HEK293 (cell line): ENCODE measurements around the gene PLGRKT.

Experiments used
- CTCF ChIA-PET: fragments of 350-600 bp; formaldehyde crosslinking; extraction: SDS; loops from one replicate; lab custom pipeline; 2021; ENCODE audit warnings: antibody characterized with exemption; lab: Yijun Ruan, JAX
- POLR2A ChIA-PET: fragments of 300-600 bp; formaldehyde crosslinking; extraction: SDS; loops from one replicate; lab custom pipeline; 2020; ENCODE audit warnings: antibody characterized with exemption, inconsistent platforms; lab: Yijun Ruan, JAX
- H3K27ac ChIP-seq: fragments of 200-500 bp; sonication (Bioruptor generic); 2 replicates; pipeline ENCODE4 v1.5.1; 2014; ENCODE audit warnings: low read depth, low read length, control low read depth, inconsistent platforms; ENCODE audit errors: extremely low read depth
- H3K36me3 ChIP-seq, 2 experiments: fragments of 200-500 bp in 1 of 2; sonication (Bioruptor generic) in 1 of 2; 1 replicate in 1 of 2; 2 replicates in 1 of 2; pipeline ENCODE4 v1.5.1; 2014 to 2017; ENCODE audit warnings: inconsistent platforms in 2 of 2, low read length in 2 of 2; ENCODE audit not compliant: control insufficient read depth in 2 of 2, insufficient read depth in 1 of 2
- H3K4me1 ChIP-seq: fragments of 200-500 bp; sonication (Bioruptor generic); 2 replicates; pipeline ENCODE4 v1.5.1; 2014; ENCODE audit warnings: mild to moderate bottlenecking, low read length, inconsistent platforms; ENCODE audit not compliant: control insufficient read depth, insufficient read depth
- H3K4me3 ChIP-seq: 2 replicates; pipeline ENCODE4 v1.5.1; 2011; ENCODE audit warnings: low read depth, mild to moderate bottlenecking, control low read depth, low read length, moderate library complexity
- H3K9me3 ChIP-seq: fragments of 200-500 bp; sonication (Bioruptor generic); 2 replicates; pipeline ENCODE4 v1.5.1; 2014; ENCODE audit warnings: low read depth, low read length, inconsistent platforms; ENCODE audit not compliant: control insufficient read depth, insufficient read depth
- EGR2 ChIP-seq: fragments of 450-650 bp; formaldehyde crosslinking; IDR thresholded peaks from 2 replicates; pipeline ENCODE4 v1.5.1; 2016; ENCODE audit warnings: low read depth, missing biosample characterization, missing genetic modification characterization
- GLI2 ChIP-seq: fragments of 450-650 bp; formaldehyde crosslinking; IDR thresholded peaks from 2 replicates; pipeline ENCODE4; 2017; ENCODE audit warnings: missing biosample characterization, missing genetic modification characterization, low read depth, borderline replicate concordance
- ZBTB8A ChIP-seq: fragments of 450-650 bp; formaldehyde crosslinking; IDR thresholded peaks from 2 replicates; pipeline ENCODE4 v1.5.1; 2016; ENCODE audit warnings: missing biosample characterization, missing genetic modification characterization
- ZNF155 ChIP-seq: fragments of 450-650 bp; formaldehyde crosslinking; IDR thresholded peaks from 2 replicates; pipeline ENCODE4 v1.5.1; 2016; ENCODE audit warnings: missing biosample characterization, missing genetic modification characterization
- ZNF169 ChIP-seq: fragments of 450-650 bp; formaldehyde crosslinking; IDR thresholded peaks from 2 replicates; pipeline ENCODE4 v1.5.1; 2016; ENCODE audit warnings: missing biosample characterization, missing genetic modification characterization
- ZNF19 ChIP-seq: fragments of 450-650 bp; formaldehyde crosslinking; IDR thresholded peaks from 2 replicates; pipeline ENCODE4; 2016; ENCODE audit warnings: missing biosample characterization, missing genetic modification characterization, low read depth
- ZNF404 ChIP-seq: fragments of 450-650 bp; formaldehyde crosslinking; IDR thresholded peaks from 2 replicates; pipeline ENCODE4 v1.5.1; 2017; ENCODE audit warnings: missing biosample characterization, missing genetic modification characterization
- ZNF529 ChIP-seq: fragments of 450-650 bp; formaldehyde crosslinking; IDR thresholded peaks from 2 replicates; pipeline ENCODE4 v1.5.1; 2017; ENCODE audit warnings: missing genetic modification characterization, missing biosample characterization; ENCODE audit not compliant: insufficient replicate concordance
- ZNF549 ChIP-seq: fragments of 450-650 bp; IDR thresholded peaks from 2 replicates; pipeline ENCODE4 v1.5.1; 2018; ENCODE audit warnings: missing biosample characterization, missing genetic modification characterization, mild to moderate bottlenecking, inconsistent platforms, moderate library complexity
- ZNF621 ChIP-seq: fragments of 450-650 bp; formaldehyde crosslinking; IDR thresholded peaks from 2 replicates; pipeline ENCODE4 v1.5.1; 2017; ENCODE audit warnings: missing biosample characterization, missing genetic modification characterization
- ZNF639 ChIP-seq: fragments of 450-650 bp; formaldehyde crosslinking; IDR thresholded peaks from 2 replicates; pipeline ENCODE4 v1.5.1; 2016; ENCODE audit warnings: missing biosample characterization, missing genetic modification characterization
- ZNF776 ChIP-seq: fragments of 450-650 bp; formaldehyde crosslinking; IDR thresholded peaks from 2 replicates; pipeline ENCODE4 v1.5.0; 2017; ENCODE audit warnings: missing biosample characterization, missing genetic modification characterization, borderline replicate concordance
- ZNF777 ChIP-seq: fragments of 450-650 bp; formaldehyde crosslinking; IDR thresholded peaks from 2 replicates; pipeline ENCODE4 v1.5.1; 2017; ENCODE audit warnings: missing biosample characterization, missing genetic modification characterization, borderline replicate concordance
- TF ChIP-seq, protein P1 (sequence below): fragments of 450-650 bp; formaldehyde crosslinking; IDR thresholded peaks from 2 replicates; pipeline ENCODE4 v1.5.1; 2016; ENCODE audit warnings: missing biosample characterization, missing genetic modification characterization
- TF ChIP-seq, protein P2 (sequence below): fragments of 450-650 bp; formaldehyde crosslinking; IDR thresholded peaks from 2 replicates; pipeline ENCODE4 v1.5.1; 2017; ENCODE audit warnings: missing biosample characterization, missing genetic modification characterization

PLGRKT gene

GRCh38 chr9:5441043-5441442 is 3.3 kb upstream of the PLGRKT start:
- ChIA-PET POLR2A (interaction anchor here (2.0 kb wide), 1 partner anchor 9 kb away, joined by 5 read pairs; the partner anchor contains the start of gene CD274), CTCF (interaction anchor here (0.7 to 2.8 kb wide), 8 partner anchors 9 to 681 kb away, joined by 3 to 13 read pairs (median 6); partner anchors contain the start of genes CD274 and INSL6)
- Histone ChIP-seq H3K9me3 (no peaks in the 10 kb centered on the region), H3K4me3 (no peak overlapping the region), H3K4me1 (no peaks in the 10 kb centered on the region)
- TF ChIP-seq, protein P1, sequence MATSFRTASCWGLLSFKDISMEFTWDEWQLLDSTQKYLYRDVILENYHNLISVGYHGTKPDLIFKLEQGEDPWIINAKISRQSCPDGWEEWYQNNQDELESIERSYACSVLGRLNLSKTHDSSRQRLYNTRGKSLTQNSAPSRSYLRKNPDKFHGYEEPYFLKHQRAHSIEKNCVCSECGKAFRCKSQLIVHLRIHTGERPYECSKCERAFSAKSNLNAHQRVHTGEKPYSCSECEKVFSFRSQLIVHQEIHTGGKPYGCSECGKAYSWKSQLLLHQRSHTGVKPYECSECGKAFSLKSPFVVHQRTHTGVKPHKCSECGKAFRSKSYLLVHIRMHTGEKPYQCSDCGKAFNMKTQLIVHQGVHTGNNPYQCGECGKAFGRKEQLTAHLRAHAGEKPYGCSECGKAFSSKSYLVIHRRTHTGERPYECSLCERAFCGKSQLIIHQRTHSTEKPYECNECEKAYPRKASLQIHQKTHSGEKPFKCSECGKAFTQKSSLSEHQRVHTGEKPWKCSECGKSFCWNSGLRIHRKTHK (tag by site-specific recombination), result no peak
- TF ChIP-seq ZNF639 (tag by site-specific recombination) (no peak), ZNF404 (tag by site-specific recombination) (no peak), ZNF169 (tag by site-specific recombination) (no peak), ZBTB8A (no peak), EGR2 (tag by site-specific recombination) (no peak), GLI2 (tag by site-specific recombination) (no peak), ZNF155 (tag by site-specific recombination) (no peak), ZNF549 (tag by site-specific recombination) (no peak)
- TF ChIP-seq, all 188 proteins: peak for 0
- Histone ChIP-seq H3K27ac (no peak overlapping the region), H3K36me3 (peaks cover 0 to 3% of the 10 kb centered on the region in 2 experiments; a peak in 1 of 3 replicates)

DNA sequence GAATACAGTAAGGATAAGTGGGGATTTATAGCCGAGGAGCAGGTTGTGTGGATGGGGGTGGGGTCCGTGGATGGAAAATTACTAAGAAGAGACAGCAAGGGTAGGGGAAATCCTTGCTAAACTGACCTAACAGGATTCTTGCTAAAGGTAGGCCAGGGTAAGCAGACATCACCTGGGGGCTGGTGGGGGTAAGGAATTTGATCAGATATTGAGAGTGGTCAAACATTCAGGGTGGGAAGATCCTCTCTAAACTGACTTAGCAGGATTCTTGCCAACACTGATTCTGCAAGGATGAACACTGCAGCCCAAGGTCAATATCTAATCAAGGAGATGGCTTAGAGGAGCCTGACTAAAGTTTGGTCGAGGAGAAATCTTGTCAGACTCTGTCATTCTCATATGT is 2.7 kb upstream of the PLGRKT start:
- TF ChIP-seq ZNF529 (no peak), ZNF169 (tag by site-specific recombination) (no peak), ZNF621 (tag by site-specific recombination) (no peak), ZNF777 (tag by site-specific recombination) (no peak), ZNF19 (tag by site-specific recombination) (no peak), ZNF404 (tag by site-specific recombination) (no peak), ZNF776 (tag by site-specific recombination) (no peak)
- TF ChIP-seq, protein P2, sequence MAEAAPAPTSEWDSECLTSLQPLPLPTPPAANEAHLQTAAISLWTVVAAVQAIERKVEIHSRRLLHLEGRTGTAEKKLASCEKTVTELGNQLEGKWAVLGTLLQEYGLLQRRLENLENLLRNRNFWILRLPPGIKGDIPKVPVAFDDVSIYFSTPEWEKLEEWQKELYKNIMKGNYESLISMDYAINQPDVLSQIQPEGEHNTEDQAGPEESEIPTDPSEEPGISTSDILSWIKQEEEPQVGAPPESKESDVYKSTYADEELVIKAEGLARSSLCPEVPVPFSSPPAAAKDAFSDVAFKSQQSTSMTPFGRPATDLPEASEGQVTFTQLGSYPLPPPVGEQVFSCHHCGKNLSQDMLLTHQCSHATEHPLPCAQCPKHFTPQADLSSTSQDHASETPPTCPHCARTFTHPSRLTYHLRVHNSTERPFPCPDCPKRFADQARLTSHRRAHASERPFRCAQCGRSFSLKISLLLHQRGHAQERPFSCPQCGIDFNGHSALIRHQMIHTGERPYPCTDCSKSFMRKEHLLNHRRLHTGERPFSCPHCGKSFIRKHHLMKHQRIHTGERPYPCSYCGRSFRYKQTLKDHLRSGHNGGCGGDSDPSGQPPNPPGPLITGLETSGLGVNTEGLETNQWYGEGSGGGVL (tag by site-specific recombination), result no peak
- no peak overlapping the region for H3K4me3 ChIP-seq
- H3K9me3 ChIP-seq, result no peaks in the 10 kb centered on the region
- H3K4me1 ChIP-seq, result no peaks in the 10 kb centered on the region
- peaks cover 0 to 9% of the 10 kb centered on the region in 2 experiments; a peak in 1 of 3 replicates for H3K36me3 ChIP-seq
- ChIA-PET CTCF (interaction anchor here (0.6 to 2.8 kb wide), 9 partner anchors 10 to 681 kb away, joined by 3 to 13 read pairs (median 3); partner anchors contain the start of genes CD274 and INSL6), POLR2A (interaction anchor here (2.0 kb wide), 1 partner anchor 10 kb away, joined by 5 read pairs; the partner anchor contains the start of gene CD274)
- H3K27ac ChIP-seq, result no peak overlapping the region
